Measurements from ENCODE around the gene PRKAB2.

DNA sequence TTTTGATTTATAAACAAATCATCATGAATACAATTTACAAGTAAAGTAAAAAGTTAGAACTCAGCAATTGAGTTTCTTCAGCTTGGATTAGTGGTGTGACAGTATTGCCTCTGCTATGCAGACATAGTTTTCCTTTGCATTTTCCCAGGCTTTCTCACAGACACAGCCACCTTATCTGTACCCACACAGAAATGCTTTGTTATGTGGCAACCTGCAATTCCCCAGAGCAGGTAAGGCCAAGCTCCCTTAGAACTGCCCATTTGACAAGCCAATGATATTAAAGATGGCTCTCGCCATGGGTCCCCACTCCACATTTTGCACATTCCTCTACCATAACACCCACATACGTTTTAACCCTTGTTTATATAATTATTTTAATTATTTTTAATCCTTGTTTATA lies 38.7 kb upstream of the PRKAB2 start:
- TF ChIP-seq SUZ12 (IDR thresholded peaks at IDR 0.05; ENCODE audit: extremely low read depth, insufficient read depth, insufficient read length) = no peak
- no peak for TF ChIP-seq YY1 (IDR thresholded peaks at IDR 0.05; ENCODE audit: insufficient read depth, insufficient read length)

Measured in NT2/D1 (cell line).